ENCODE data around the gene LLGL1. TPM values are rescaled to one million over a fixed set of nuclear protein-coding genes. Genes with fewer than 3 reads are reported as not detected.
"Not testable (repeated sequence)": the region's sequence is repeated elsewhere in the genome, so short reads cannot be mapped to it uniquely, and the experiment has no call there.

Gene LLGL1
- total and polyA plus RNA-seq, 3 donors from 2014 or later: 24.2 to 46.8 (median 40.0) TPM

DNA sequence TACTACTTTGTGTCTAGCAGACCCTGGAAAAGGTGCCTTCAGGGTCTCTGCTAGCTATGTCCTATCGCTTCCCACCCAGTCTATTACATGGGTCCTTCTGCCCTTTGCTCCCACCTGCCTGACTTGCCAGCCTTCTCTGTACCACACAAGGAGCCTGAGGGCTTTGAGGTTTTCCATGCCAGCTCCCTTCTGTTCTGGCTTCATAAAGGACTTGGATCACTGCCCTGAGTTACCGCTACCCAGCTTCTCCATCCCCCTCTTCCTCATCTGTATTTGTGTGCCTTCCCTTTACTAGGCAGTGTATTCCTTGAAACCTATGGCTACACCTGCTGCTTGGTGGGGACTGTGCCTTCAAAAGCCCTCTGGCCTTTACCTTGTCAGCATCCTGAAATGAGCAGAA, 19.6 kb upstream of the LLGL1 start:
- H3K36me3 ChIP-seq (ENCODE audit: low read depth, missing control alignments): no peaks in the 10 kb centered on the region
- H3K27me3 ChIP-seq: no peaks in the 10 kb centered on the region
- intact Hi-C loops (cut with DNase I; ENCODE audit: low total_unique reads): no loop called here
- H3K4me1 ChIP-seq: peaks cover 3% of the 10 kb centered on the region
- DNase-seq: no peak
- no peak overlapping the region for H3K4me3 ChIP-seq
- no peak overlapping the region for H3K27ac ChIP-seq
- 87 to 94% methylated on average over 2 of the region's 2 CpGs for WGBS, 2 donors
- TF ChIP-seq POLR2A (IDR thresholded peaks at IDR 0.05): no peak
- no peaks in the 10 kb centered on the region for H3K9me3 ChIP-seq

DNA sequence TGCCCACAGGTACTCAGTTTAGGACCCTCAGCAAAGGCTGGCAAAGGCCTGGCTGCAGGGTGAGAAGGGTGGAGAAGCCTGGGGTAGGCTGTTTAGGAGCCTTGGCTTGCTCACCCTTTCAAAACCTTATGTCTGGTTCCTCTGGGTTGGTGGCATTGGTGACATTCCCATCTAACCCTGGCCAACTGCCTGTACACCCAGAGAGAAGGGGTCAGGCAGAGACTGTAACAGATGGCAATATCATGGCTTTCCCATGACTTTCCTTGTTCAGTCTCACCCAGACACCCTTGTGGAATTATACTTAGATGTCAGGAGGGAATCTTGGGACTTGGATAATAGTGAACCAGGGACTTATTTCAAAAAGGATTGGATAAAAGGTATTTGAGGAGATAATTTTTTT, 18.5 kb upstream of the LLGL1 start:
- TF ChIP-seq, protein P1, sequence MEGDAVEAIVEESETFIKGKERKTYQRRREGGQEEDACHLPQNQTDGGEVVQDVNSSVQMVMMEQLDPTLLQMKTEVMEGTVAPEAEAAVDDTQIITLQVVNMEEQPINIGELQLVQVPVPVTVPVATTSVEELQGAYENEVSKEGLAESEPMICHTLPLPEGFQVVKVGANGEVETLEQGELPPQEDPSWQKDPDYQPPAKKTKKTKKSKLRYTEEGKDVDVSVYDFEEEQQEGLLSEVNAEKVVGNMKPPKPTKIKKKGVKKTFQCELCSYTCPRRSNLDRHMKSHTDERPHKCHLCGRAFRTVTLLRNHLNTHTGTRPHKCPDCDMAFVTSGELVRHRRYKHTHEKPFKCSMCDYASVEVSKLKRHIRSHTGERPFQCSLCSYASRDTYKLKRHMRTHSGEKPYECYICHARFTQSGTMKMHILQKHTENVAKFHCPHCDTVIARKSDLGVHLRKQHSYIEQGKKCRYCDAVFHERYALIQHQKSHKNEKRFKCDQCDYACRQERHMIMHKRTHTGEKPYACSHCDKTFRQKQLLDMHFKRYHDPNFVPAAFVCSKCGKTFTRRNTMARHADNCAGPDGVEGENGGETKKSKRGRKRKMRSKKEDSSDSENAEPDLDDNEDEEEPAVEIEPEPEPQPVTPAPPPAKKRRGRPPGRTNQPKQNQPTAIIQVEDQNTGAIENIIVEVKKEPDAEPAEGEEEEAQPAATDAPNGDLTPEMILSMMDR (IDR thresholded peaks at IDR 0.05): no peak
- no peak for TF ChIP-seq POLR2A (IDR thresholded peaks at IDR 0.05)
- DNase-seq: no peak
- no peaks in the 10 kb centered on the region for H3K36me3 ChIP-seq (ENCODE audit: low read depth, missing control alignments)
- intact Hi-C loops (cut with DNase I; ENCODE audit: low total_unique reads): no loop called here
- no peak overlapping the region for H3K4me3 ChIP-seq
- no peaks in the 10 kb centered on the region for H3K27me3 ChIP-seq
- no peaks in the 10 kb centered on the region for H3K4me1 ChIP-seq
- no peak overlapping the region for H3K27ac ChIP-seq
- no peaks in the 10 kb centered on the region for H3K9me3 ChIP-seq

DNA sequence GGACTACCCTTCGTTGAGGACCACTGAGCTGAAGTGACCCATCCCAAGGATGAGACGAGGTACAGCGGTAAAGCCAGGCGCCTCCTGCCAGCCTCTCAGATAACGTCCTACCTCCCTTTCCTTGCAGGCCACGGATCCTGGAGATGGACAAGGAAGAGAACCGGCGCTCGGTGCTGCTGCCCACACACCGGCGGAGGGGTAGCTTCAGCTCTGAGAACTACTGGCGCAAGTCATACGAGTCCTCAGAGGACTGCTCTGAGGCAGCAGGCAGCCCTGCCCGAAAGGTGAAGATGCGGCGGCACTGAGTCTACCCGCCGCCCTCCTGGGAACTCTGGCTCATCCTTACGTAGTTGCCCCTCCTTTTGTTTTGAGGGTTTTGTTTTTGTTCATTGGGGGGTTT, 17.3 kb upstream of the LLGL1 start:
- H3K27me3 ChIP-seq: no peaks in the 10 kb centered on the region
- DNase-seq: no peak
- H3K4me3 ChIP-seq: no peak overlapping the region
- H3K9me3 ChIP-seq: no peaks in the 10 kb centered on the region
- no peaks in the 10 kb centered on the region for H3K4me1 ChIP-seq
- H3K36me3 ChIP-seq (ENCODE audit: low read depth, missing control alignments): no peaks in the 10 kb centered on the region
- H3K27ac ChIP-seq: no peak overlapping the region
- intact Hi-C loops (cut with DNase I; ENCODE audit: low total_unique reads): no loop called here
- 88% methylated on average over 19 of the region's 19 CpGs for WGBS, 2 donors
- TF ChIP-seq, protein P1 (IDR thresholded peaks at IDR 0.05): no peak
- TF ChIP-seq POLR2A (IDR thresholded peaks at IDR 0.05): no peak

DNA sequence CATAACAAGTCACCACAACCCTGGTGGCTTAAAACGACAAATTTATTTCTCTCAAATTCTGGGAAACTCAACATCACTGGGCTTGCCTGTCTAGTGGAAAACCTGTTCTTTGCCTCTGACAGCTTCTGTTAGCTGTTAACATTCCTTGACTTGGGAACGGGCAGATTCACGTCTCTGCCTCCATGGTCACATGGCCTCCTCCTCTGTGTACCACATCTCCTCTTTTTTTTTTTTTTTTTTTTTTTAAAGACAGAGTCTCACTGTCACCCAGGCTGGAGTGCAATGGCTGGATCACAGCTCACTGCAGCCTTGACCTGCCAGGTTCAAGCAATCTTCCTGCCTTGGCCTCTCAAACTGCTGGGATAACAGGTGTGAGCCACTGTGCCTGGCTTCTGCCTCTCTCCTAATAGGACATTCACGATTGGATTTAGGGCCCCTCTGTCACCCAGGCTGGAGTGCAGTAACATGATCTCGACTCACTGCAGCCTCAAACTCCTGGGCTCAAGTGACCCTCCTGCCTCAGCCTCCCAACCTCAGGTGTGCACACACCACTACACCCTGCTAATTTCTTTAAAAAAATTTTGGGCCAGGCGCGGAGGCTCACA, 11.7 kb upstream of the LLGL1 start:
- H3K4me1 ChIP-seq: peaks cover 3% of the 10 kb centered on the region
- WGBS, 2 donors: 59 to 72% methylated on average over 7 of the region's 7 CpGs
- no peaks in the 10 kb centered on the region for H3K9me3 ChIP-seq
- H3K27me3 ChIP-seq: no peaks in the 10 kb centered on the region
- intact Hi-C loops (cut with DNase I; ENCODE audit: low total_unique reads): no loop called here
- no peak overlapping the region for H3K4me3 ChIP-seq
- H3K27ac ChIP-seq: no peak overlapping the region
- no peak for TF ChIP-seq POLR2A (IDR thresholded peaks at IDR 0.05)
- TF ChIP-seq, protein P1 (IDR thresholded peaks at IDR 0.05): no peak
- no peaks in the 10 kb centered on the region for H3K36me3 ChIP-seq (ENCODE audit: low read depth, missing control alignments)
- DNase-seq: no peak

DNA sequence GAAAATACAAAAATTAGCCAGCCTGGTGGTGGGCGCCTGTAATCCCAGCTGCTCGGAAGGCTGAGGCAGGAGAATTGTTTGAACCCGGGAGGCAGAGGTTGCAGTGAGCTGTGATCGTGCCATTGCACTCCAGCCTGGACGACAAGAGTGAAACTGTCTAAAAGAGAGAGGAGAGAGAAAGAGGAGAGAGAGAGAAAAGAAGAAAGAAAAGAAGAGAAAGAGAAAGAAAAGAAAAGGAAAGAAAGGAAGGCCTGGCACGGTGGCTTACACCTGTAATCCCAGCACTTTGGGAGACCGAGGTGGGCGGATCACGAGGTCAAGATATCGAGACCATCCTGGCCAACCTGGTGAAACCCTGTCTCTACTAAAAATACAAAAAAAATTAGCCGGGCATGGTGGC, 8.5 kb upstream of the LLGL1 start:
- H3K27me3 ChIP-seq; H3K36me3 ChIP-seq (ENCODE audit: low read depth, missing control alignments); intact Hi-C loops (cut with DNase I; ENCODE audit: low total_unique reads); H3K4me3 ChIP-seq; H3K9me3 ChIP-seq; DNase-seq; H3K4me1 ChIP-seq; H3K27ac ChIP-seq: not testable (repeated sequence)
- 79 to 81% methylated on average over 11 of the region's 11 CpGs for WGBS, 2 donors

DNA sequence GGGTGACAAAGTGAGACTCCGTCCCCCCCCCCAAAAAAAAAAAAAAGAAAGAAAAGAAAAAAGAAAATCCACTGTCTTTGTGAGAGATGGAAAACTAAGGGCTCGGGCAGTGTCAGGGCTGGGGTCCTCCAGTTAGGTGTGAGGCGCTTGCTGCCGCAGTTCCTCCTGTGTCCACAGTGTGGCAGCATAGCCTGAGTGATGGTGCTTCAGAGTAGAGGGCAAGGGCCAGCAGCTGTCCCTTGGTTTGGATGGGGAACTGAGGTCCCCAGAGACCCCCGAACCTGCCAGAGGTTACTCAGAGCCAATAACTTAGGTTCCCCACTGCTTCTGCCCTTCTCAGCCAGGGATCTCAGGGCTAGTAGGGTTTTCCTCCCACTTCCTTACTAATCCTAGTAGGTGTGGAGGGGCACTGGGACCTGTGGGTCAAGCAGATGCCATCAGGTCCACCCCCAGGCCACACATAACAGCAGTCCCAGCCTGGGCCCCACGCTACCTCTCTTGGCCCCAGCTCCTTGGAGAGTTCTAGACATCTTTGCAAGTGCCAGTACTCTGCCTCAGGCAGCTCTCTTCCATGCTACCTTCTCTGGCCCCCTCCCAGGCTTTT, 7.9 kb upstream of the LLGL1 start:
- TF ChIP-seq POLR2A (IDR thresholded peaks at IDR 0.05): no peak
- TF ChIP-seq, protein P1 (IDR thresholded peaks at IDR 0.05): peak; percentile 72 to 92 (median 88)
- H3K27ac ChIP-seq: no peak overlapping the region
- no peaks in the 10 kb centered on the region for H3K9me3 ChIP-seq
- H3K36me3 ChIP-seq (ENCODE audit: low read depth, missing control alignments): no peaks in the 10 kb centered on the region
- DNase-seq: peak; percentile 90
- H3K4me1 ChIP-seq: peaks cover 8% of the 10 kb centered on the region
- no peak overlapping the region for H3K4me3 ChIP-seq
- intact Hi-C loops (cut with DNase I; ENCODE audit: low total_unique reads): no loop called here
- no peaks in the 10 kb centered on the region for H3K27me3 ChIP-seq
- WGBS, 2 donors: 34 to 36% methylated on average over 5 to 6 of the region's 6 CpGs
